B cell (primary cell): ENCODE data around the gene GYS1. TPM values are rescaled to one million over a fixed set of nuclear protein-coding genes. Genes with fewer than 3 reads are reported as not detected.

Source experiments
- ATAC-seq: fragments of 200-7000 bp; cut with Tn5 transposase; one replicate; pipeline ENCODE4 v1.10.0; 2021; ENCODE audit warnings: low read depth, mild to moderate bottlenecking, moderate number of reproducible peaks, moderate library complexity
- CTCF ChIA-PET: fragments of 350-600 bp; sonication (Branson Sonifier 250); formaldehyde crosslinking; loops from one replicate; lab custom pipeline; 2021; ENCODE audit warnings: antibody characterized with exemption, inconsistent platforms; lab: Charles Lee
- POLR2A ChIA-PET: fragments of 350-600 bp; sonication (Branson Sonifier 250); formaldehyde crosslinking; loops from one replicate; lab custom pipeline; 2021; ENCODE audit warnings: antibody characterized with exemption; lab: Charles Lee
- DNase-seq: peaks from one replicate; pipeline ENCODE4 v3.0.0; 2013
- H2AFZ ChIP-seq: 2 replicates; pipeline ENCODE4 v1.6.1; 2012; ENCODE audit warnings: mild to moderate bottlenecking, low read depth, low read length; ENCODE audit not compliant: insufficient read depth, poor library complexity, severe bottlenecking
- H3K27ac ChIP-seq, 2 donors: 1 replicate in 1 of 2; 2 replicates in 1 of 2; pipeline ENCODE4 v1.5.1; 2012 to 2013; ENCODE audit warnings: low read length in 2 of 2, mild to moderate bottlenecking in 2 of 2, moderate library complexity in 1 of 2
- H3K27me3 ChIP-seq, 4 experiments: fragments of 200-600 bp in 1 of 4; sonication (generic) in 1 of 4; replicated peaks in 1 of 4; 1 replicate in 2 of 4; 2 replicates in 2 of 4; pipeline versions ENCODE4 v1.6.1 to v1.7.0; 2013 to 2016; ENCODE audit warnings: low read length in 3 of 4, mild to moderate bottlenecking in 2 of 4, mixed read lengths in 1 of 4, moderate library complexity in 1 of 4; ENCODE audit not compliant: insufficient read depth in 4 of 4, control insufficient read depth in 3 of 4; ENCODE audit errors: control extremely low read depth in 1 of 4
- H3K36me3 ChIP-seq, 2 experiments: replicated peaks in 1 of 2; 1 replicate in 1 of 2; 2 replicates in 1 of 2; pipeline versions ENCODE4 v1.6.1 to v1.7.1; 2013; ENCODE audit warnings: low read length in 1 of 2; ENCODE audit not compliant: insufficient read depth in 2 of 2, control insufficient read depth in 1 of 2; ENCODE audit errors: control extremely low read depth in 1 of 2, extremely low read depth in 1 of 2
- H3K4me1 ChIP-seq, 2 donors: fragments of 200-600 bp in 1 of 2; sonication (generic) in 1 of 2; 1 replicate in 1 of 2; 2 replicates in 1 of 2; pipeline versions ENCODE4 v1.5.1 to v1.6.1; 2013 to 2017; ENCODE audit warnings: low read length in 2 of 2; ENCODE audit not compliant: control insufficient read depth in 2 of 2, insufficient read depth in 2 of 2
- H3K4me2 ChIP-seq: replicated peaks from 2 replicates; pipeline ENCODE3; 2012; ENCODE audit warnings: mild to moderate bottlenecking, low read depth, low read length; ENCODE audit not compliant: poor library complexity, severe bottlenecking
- H3K4me3 ChIP-seq, 5 experiments: fragments of 200-600 bp in 1 of 5; sonication (generic) in 1 of 5; 1 replicate in 3 of 5; 2 replicates in 2 of 5; pipeline versions ENCODE4 v1.5.1 to v1.7.0; 2011 to 2016; ENCODE audit warnings: low read length in 4 of 5, mild to moderate bottlenecking in 4 of 5, low read depth in 2 of 5, control low read depth in 1 of 5, moderate library complexity in 1 of 5; ENCODE audit not compliant: insufficient read depth in 1 of 5; ENCODE audit errors: control extremely low read depth in 1 of 5, extremely low read depth in 1 of 5
- H3K79me2 ChIP-seq: fragments of 200-600 bp; sonication (generic); one replicate; pipeline ENCODE4 v1.6.0; 2016; ENCODE audit warnings: low read length; ENCODE audit not compliant: control insufficient read depth, insufficient read depth
- H3K9ac ChIP-seq: fragments of 200-600 bp; sonication (generic); 2 replicates; pipeline ENCODE4 v1.6.1; 2017; ENCODE audit warnings: mild to moderate bottlenecking, low read length, moderate library complexity
- H3K9me3 ChIP-seq, 3 donors: one replicate each; pipeline versions ENCODE4 v1.6.1 to v1.7.1; 2013; ENCODE audit warnings: low read length in 2 of 3; ENCODE audit not compliant: control insufficient read depth in 2 of 3, insufficient read depth in 1 of 3; ENCODE audit errors: control extremely low read depth in 1 of 3
- H4K20me1 ChIP-seq: 2 replicates; pipeline ENCODE4 v1.6.0; 2012; ENCODE audit warnings: mild to moderate bottlenecking, low read length; ENCODE audit not compliant: insufficient read depth, control insufficient read depth, poor library complexity, severe bottlenecking
- H3K27ac Mint-ChIP-seq: one replicate; pipeline ENCODE4 v1.8.0; 2021; ENCODE audit warnings: mixed read lengths
- H3K27me3 Mint-ChIP-seq: one replicate; pipeline ENCODE4 v1.8.0; 2021; ENCODE audit warnings: mixed read lengths
- H3K4me1 Mint-ChIP-seq: one replicate; pipeline ENCODE4 v1.8.0; 2021; ENCODE audit warnings: mixed read lengths
- H3K4me3 Mint-ChIP-seq: one replicate; pipeline ENCODE4 v1.8.0; 2021; ENCODE audit warnings: mixed read lengths
- H3K9me3 Mint-ChIP-seq: one replicate; pipeline ENCODE4 v1.8.0; 2022; ENCODE audit warnings: mixed read lengths; ENCODE audit not compliant: insufficient read depth
- EZH2 ChIP-seq: IDR thresholded peaks from 2 replicates; pipeline ENCODE4 v1.6.1; 2012; ENCODE audit warnings: borderline replicate concordance, low read depth, mild to moderate bottlenecking, moderate library complexity, low read length; ENCODE audit not compliant: insufficient read depth, poor library complexity, severe bottlenecking
- WGBS: methylation state at CpG from one replicate; pipeline ENCODE4 v1.1.5; 2013; ENCODE audit warnings: missing lambda C conversion rate; ENCODE audit not compliant: insufficient coverage; 5-methylcytosine and 5-hydroxymethylcytosine counted together
- intact Hi-C: fragments of 100-400 bp; cut with micrococcal nuclease; formaldehyde crosslinking; loops from one replicate; pipeline ENCODE4 v1.10.0; 2022
- polyA plus RNA-seq: library from polyadenylated mRNA; depleted of rRNA; stranded (reverse); fragments of >200 nt; gene quantifications from 2 replicates; pipeline ENCODE4 v1.2.3, GENCODE V29; 2012
- small RNA-seq: library from RNA; depleted of rRNA; stranded (forward); fragments of <200 nt; gene quantifications from one replicate; pipeline ENCODE3, GENCODE V24; 2012; ENCODE audit warnings: low replicate concordance, low read depth; ENCODE audit not compliant: insufficient read length
- total RNA-seq, 2 donors: library from RNA; stranded (reverse); fragments of 120-200 nt in 1 of 2; gene quantifications; 1 replicate in 1 of 2; 2 replicates in 1 of 2; pipeline versions ENCODE4 v1.2.3 to v1.2.4, GENCODE V29; 2013 to 2022
- TF ChIP-seq, protein P1 (sequence below): fragments of 200-600 bp; IDR thresholded peaks from one replicate; pipeline ENCODE4 v1.8.0; 2022; ENCODE audit warnings: antibody characterized with exemption, mild to moderate bottlenecking

Gene GYS1
- total and polyA plus RNA-seq, 2 donors (not counting 1 experiment from before 2014, with no cell fraction given): 28.9 to 62.7 TPM

DNA sequence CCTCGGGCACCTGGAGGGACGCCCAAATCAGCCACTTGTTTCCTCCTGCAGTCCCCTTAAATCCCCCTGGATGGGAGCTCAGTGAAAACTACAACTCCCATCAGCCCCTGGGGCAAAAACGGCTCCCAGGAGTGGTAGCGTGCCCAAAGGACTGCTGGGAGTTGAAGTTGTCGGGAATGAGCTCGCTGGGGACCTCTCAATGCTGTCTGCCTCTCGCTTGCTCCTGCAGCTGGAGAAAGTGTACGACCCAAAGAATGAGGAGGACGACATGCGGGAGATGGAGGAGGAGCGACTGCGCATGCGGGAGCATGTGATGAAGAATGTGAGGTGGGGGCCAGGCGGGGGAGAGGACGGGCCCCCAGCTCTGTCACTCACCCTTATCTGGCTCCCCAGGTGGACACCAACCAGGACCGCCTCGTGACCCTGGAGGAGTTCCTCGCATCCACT, 74.3 kb downstream of the GYS1 start:
- no peak overlapping the region for H3K4me2 ChIP-seq
- no peak for DNase-seq
- no peaks in the 10 kb centered on the region for H3K27me3 Mint-ChIP-seq
- H3K79me2 ChIP-seq: no peaks in the 10 kb centered on the region
- H3K36me3 ChIP-seq: peaks cover 0 to 41% of the 10 kb centered on the region in 2 experiments
- no peaks in the 10 kb centered on the region for H3K9me3 Mint-ChIP-seq
- no peaks in the 10 kb centered on the region for H4K20me1 ChIP-seq
- H3K27me3 ChIP-seq: no peaks in the 10 kb centered on the region
- intact Hi-C loops: no loop called here
- WGBS: 86% methylated on average over 9 of the region's 18 CpGs
- no peak for ATAC-seq
- H3K27ac ChIP-seq: no peak overlapping the region
- POLR2A ChIA-PET: interaction anchor here (0.6 kb wide), 1 partner anchor 43 kb away, joined by 3 read pairs; no protein-coding TSS in a partner anchor
- no peak overlapping the region for H3K27ac Mint-ChIP-seq
- TF ChIP-seq, protein P1, sequence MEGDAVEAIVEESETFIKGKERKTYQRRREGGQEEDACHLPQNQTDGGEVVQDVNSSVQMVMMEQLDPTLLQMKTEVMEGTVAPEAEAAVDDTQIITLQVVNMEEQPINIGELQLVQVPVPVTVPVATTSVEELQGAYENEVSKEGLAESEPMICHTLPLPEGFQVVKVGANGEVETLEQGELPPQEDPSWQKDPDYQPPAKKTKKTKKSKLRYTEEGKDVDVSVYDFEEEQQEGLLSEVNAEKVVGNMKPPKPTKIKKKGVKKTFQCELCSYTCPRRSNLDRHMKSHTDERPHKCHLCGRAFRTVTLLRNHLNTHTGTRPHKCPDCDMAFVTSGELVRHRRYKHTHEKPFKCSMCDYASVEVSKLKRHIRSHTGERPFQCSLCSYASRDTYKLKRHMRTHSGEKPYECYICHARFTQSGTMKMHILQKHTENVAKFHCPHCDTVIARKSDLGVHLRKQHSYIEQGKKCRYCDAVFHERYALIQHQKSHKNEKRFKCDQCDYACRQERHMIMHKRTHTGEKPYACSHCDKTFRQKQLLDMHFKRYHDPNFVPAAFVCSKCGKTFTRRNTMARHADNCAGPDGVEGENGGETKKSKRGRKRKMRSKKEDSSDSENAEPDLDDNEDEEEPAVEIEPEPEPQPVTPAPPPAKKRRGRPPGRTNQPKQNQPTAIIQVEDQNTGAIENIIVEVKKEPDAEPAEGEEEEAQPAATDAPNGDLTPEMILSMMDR: no peak
- TF ChIP-seq EZH2: no peak
- H3K9ac ChIP-seq: no peak overlapping the region
- H2AFZ ChIP-seq: no peak overlapping the region
- no peak overlapping the region for H3K4me3 ChIP-seq
- H3K4me1 Mint-ChIP-seq: peaks cover 11% of the 10 kb centered on the region
- H3K4me3 Mint-ChIP-seq: no peak overlapping the region
- no peaks in the 10 kb centered on the region for H3K9me3 ChIP-seq
- peaks cover 5 to 6% of the 10 kb centered on the region in 2 donors for H3K4me1 ChIP-seq
- CTCF ChIA-PET: no interaction called here

Small RNA genes within 50 kb of the gene (small RNA-seq; reads per million reads assigned to genes)
- gene AC026803.1 (not detected), gene MIR6798 (not detected)

Other genes starting within 250 kb of the GYS1 start
- gene IZUMO1, start 246.4 kb downstream of the GYS1 start, total RNA-seq: not detected in 2 replicates
- gene IZUMO1, start 246.4 kb downstream of the GYS1 start, polyA plus RNA-seq: not detected in 2 replicates
- gene FUT1, start 240.7 kb downstream of the GYS1 start, total RNA-seq: not detected in 2 replicates
- not detected in 2 replicates for gene FUT1, start 240.7 kb downstream of the GYS1 start, polyA plus RNA-seq
- not detected in 2 replicates for gene FGF21, start 237.8 kb downstream of the GYS1 start, total RNA-seq
- gene FGF21, start 237.8 kb downstream of the GYS1 start, polyA plus RNA-seq: not detected in 2 replicates
- 39.1 and 42.9 TPM in 2 replicates for gene BCAT2, start 182.3 kb downstream of the GYS1 start, total RNA-seq
- gene BCAT2, start 182.3 kb downstream of the GYS1 start, polyA plus RNA-seq: 27.4 and 36.3 TPM in 2 replicates
- gene HSD17B14, start 156.8 kb downstream of the GYS1 start, total RNA-seq: 2.9 and 5.1 TPM in 2 replicates
- gene HSD17B14, start 156.8 kb downstream of the GYS1 start, polyA plus RNA-seq: 1.8 and 2.5 TPM in 2 replicates
- 5.5 and 6.2 TPM in 2 replicates for gene PLEKHA4, start 124.7 kb downstream of the GYS1 start, total RNA-seq
- gene PLEKHA4, start 124.7 kb downstream of the GYS1 start, polyA plus RNA-seq: 4.3 and 6.0 TPM in 2 replicates
- gene PPP1R15A, start 120.9 kb downstream of the GYS1 start, total RNA-seq: 122 and 128 TPM in 2 replicates
- 1,029 and 1,214 TPM in 2 replicates for gene PPP1R15A, start 120.9 kb downstream of the GYS1 start, polyA plus RNA-seq
- gene TULP2, start 94.6 kb downstream of the GYS1 start, total RNA-seq: not detected in 2 replicates
- not detected in 2 replicates for gene TULP2, start 94.6 kb downstream of the GYS1 start, polyA plus RNA-seq
- 134 and 136 TPM in 2 replicates for gene NUCB1, start 93.0 kb downstream of the GYS1 start, total RNA-seq
- 85.9 and 118 TPM in 2 replicates for gene NUCB1, start 93.0 kb downstream of the GYS1 start, polyA plus RNA-seq
- gene DHDH, start 59.6 kb downstream of the GYS1 start, total RNA-seq: 0.64 TPM in 1 of 2 replicates, not detected in the other
- 0.82 TPM in 1 of 2 replicates, not detected in the other for gene DHDH, start 59.6 kb downstream of the GYS1 start, polyA plus RNA-seq
- 92.7 and 95.3 TPM in 2 replicates for gene BAX, start 38.4 kb downstream of the GYS1 start, total RNA-seq
- gene BAX, start 38.4 kb downstream of the GYS1 start, polyA plus RNA-seq: 109 and 114 TPM in 2 replicates
- gene FTL, start 28.0 kb downstream of the GYS1 start, total RNA-seq: 881 and 937 TPM in 2 replicates
- 534 and 832 TPM in 2 replicates for gene FTL, start 28.0 kb downstream of the GYS1 start, polyA plus RNA-seq
- gene RUVBL2, start 578 bp upstream of the GYS1 start, total RNA-seq: 36.1 and 44.8 TPM in 2 replicates
- gene RUVBL2, start 578 bp upstream of the GYS1 start, polyA plus RNA-seq: 50.7 and 57.4 TPM in 2 replicates
- 1.1 TPM in 1 of 2 replicates, not detected in the other for gene LHB, start 23.8 kb upstream of the GYS1 start, total RNA-seq
- gene LHB, start 23.8 kb upstream of the GYS1 start, polyA plus RNA-seq: 1.6 and 4.7 TPM in 2 replicates
- not detected in 2 replicates for gene CGB3, start 31.0 kb upstream of the GYS1 start, total RNA-seq
- gene CGB3, start 31.0 kb upstream of the GYS1 start, polyA plus RNA-seq: not detected in 2 replicates
- gene CGB2, start 38.6 kb upstream of the GYS1 start, total RNA-seq: not detected in 2 replicates
- not detected in 2 replicates for gene CGB2, start 38.6 kb upstream of the GYS1 start, polyA plus RNA-seq
- gene CGB1, start 43.6 kb upstream of the GYS1 start, total RNA-seq: not detected in 2 replicates
- gene CGB1, start 43.6 kb upstream of the GYS1 start, polyA plus RNA-seq: not detected in 2 replicates
- gene CGB5, start 50.5 kb upstream of the GYS1 start, total RNA-seq: not detected in 2 replicates
- gene CGB5, start 50.5 kb upstream of the GYS1 start, polyA plus RNA-seq: not detected in 2 replicates
- not detected in 2 replicates for gene CGB8, start 55.8 kb upstream of the GYS1 start, total RNA-seq
- gene CGB8, start 55.8 kb upstream of the GYS1 start, polyA plus RNA-seq: not detected in 2 replicates
- not detected in 2 replicates for gene CGB7, start 64.4 kb upstream of the GYS1 start, total RNA-seq
- not detected in 2 replicates for gene CGB7, start 64.4 kb upstream of the GYS1 start, polyA plus RNA-seq
- gene NTF4, start 71.5 kb upstream of the GYS1 start, total RNA-seq: not detected in 2 replicates
- not detected in 2 replicates for gene NTF4, start 71.5 kb upstream of the GYS1 start, polyA plus RNA-seq
- 0.10 TPM in 1 of 2 replicates, not detected in the other for gene KCNA7, start 79.4 kb upstream of the GYS1 start, total RNA-seq
- gene KCNA7, start 79.4 kb upstream of the GYS1 start, polyA plus RNA-seq: not detected in 2 replicates
- gene SNRNP70, start 92.1 kb upstream of the GYS1 start, total RNA-seq: 598 and 610 TPM in 2 replicates
- 954 and 1,219 TPM in 2 replicates for gene SNRNP70, start 92.1 kb upstream of the GYS1 start, polyA plus RNA-seq
- gene LIN7B, start 121.1 kb upstream of the GYS1 start, total RNA-seq: 12.4 and 13.1 TPM in 2 replicates
- gene LIN7B, start 121.1 kb upstream of the GYS1 start, polyA plus RNA-seq: 7.4 and 7.5 TPM in 2 replicates
- 3.9 and 5.3 TPM in 2 replicates for gene C19orf73, start 125.8 kb upstream of the GYS1 start, total RNA-seq
- 8.2 and 9.8 TPM in 2 replicates for gene C19orf73, start 125.8 kb upstream of the GYS1 start, polyA plus RNA-seq
- gene PPFIA3, start 126.2 kb upstream of the GYS1 start, total RNA-seq: 0.80 and 3.4 TPM in 2 replicates
- 1.5 and 2.1 TPM in 2 replicates for gene PPFIA3, start 126.2 kb upstream of the GYS1 start, polyA plus RNA-seq
- gene HRC, start 162.1 kb upstream of the GYS1 start, total RNA-seq: not detected in 2 replicates
- gene HRC, start 162.1 kb upstream of the GYS1 start, polyA plus RNA-seq: not detected in 2 replicates
- gene TRPM4, start 164.5 kb upstream of the GYS1 start, total RNA-seq: not detected in 2 replicates
- gene TRPM4, start 164.5 kb upstream of the GYS1 start, polyA plus RNA-seq: 0.24 TPM in 1 of 2 replicates, not detected in the other